ENCODE measurements around the gene NTSR2. TPM values are rescaled to one million over a fixed set of nuclear protein-coding genes. Genes with fewer than 3 reads are reported as not detected.

Gene NTSR2
- total RNA-seq, 1 donor from 2014 or later, result not detected

DNA sequence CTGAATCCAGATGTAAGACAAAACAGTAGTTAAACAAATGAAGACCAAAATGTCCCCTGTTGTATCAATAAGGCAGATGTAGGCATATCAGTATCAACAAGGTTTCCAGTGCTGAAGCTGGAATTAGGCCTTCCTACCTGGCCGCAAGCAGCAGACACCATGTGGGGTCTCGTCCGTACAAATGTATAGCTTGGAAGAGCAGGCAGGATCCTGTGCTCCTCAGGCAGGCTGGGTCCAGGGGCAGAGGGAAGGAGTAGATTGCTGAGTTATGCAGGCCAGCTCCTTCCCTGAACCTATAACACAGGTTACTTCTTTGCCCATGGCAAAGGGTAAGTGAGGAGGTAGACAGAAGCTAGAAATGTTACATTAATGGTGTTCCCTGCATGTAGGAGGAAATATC lies 23.5 kb downstream of the NTSR2 start:
- H3K27ac Mint-ChIP-seq, result no peak overlapping the region
- peaks cover 18% of the 10 kb centered on the region for H3K27me3 Mint-ChIP-seq
- no peaks in the 10 kb centered on the region for H3K4me1 Mint-ChIP-seq
- DNase-seq (no peak), ATAC-seq (ENCODE audit: low read depth) (no peak)
- TF ChIP-seq, protein P1, sequence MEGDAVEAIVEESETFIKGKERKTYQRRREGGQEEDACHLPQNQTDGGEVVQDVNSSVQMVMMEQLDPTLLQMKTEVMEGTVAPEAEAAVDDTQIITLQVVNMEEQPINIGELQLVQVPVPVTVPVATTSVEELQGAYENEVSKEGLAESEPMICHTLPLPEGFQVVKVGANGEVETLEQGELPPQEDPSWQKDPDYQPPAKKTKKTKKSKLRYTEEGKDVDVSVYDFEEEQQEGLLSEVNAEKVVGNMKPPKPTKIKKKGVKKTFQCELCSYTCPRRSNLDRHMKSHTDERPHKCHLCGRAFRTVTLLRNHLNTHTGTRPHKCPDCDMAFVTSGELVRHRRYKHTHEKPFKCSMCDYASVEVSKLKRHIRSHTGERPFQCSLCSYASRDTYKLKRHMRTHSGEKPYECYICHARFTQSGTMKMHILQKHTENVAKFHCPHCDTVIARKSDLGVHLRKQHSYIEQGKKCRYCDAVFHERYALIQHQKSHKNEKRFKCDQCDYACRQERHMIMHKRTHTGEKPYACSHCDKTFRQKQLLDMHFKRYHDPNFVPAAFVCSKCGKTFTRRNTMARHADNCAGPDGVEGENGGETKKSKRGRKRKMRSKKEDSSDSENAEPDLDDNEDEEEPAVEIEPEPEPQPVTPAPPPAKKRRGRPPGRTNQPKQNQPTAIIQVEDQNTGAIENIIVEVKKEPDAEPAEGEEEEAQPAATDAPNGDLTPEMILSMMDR (IDR thresholded peaks at IDR 0.05), result no peak
- no peaks in the 10 kb centered on the region for H3K36me3 Mint-ChIP-seq (ENCODE audit: low read depth)
- intact Hi-C loops (cut with micrococcal nuclease), result no loop called here
- no peak overlapping the region for H3K4me3 Mint-ChIP-seq
- ChIA-PET CTCF (interaction anchor here (1.0 kb wide), 1 partner anchor 133 kb away, joined by 3 read pairs; no protein-coding TSS in a partner anchor), POLR2A (no interaction called here)
- no peaks in the 10 kb centered on the region for H3K9me3 Mint-ChIP-seq

DNA sequence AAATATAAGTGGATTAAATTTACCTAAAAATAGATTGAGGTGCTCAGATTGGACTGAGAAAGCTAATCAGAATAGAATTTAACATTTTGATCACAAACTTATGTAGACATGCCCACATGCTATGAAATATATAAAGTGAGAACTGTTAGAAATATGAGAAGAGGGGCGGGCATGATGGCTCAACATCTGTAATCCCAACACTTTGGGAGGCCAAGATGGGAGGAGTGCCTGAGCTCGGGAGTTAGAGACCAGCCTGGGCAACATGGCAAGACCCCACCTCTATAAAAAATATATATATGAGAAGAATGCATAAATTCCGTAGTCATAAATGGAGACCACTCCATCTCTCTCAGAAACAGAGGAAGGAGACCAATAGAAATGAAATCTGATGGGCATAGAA lies 25.7 kb downstream of the NTSR2 start:
- Mint-ChIP-seq H3K27me3 (peaks cover 12% of the 10 kb centered on the region), H3K27ac (no peak overlapping the region), H3K4me1 (no peaks in the 10 kb centered on the region), H3K36me3 (ENCODE audit: low read depth) (no peaks in the 10 kb centered on the region), H3K9me3 (no peaks in the 10 kb centered on the region), H3K4me3 (no peak overlapping the region)
- ChIA-PET CTCF (no interaction called here), POLR2A (no interaction called here)
- TF ChIP-seq, protein P1 (IDR thresholded peaks at IDR 0.05), result no peak
- no peak for ATAC-seq (ENCODE audit: low read depth)
- intact Hi-C loops (cut with micrococcal nuclease), result no loop called here
- no peak for DNase-seq

DNA sequence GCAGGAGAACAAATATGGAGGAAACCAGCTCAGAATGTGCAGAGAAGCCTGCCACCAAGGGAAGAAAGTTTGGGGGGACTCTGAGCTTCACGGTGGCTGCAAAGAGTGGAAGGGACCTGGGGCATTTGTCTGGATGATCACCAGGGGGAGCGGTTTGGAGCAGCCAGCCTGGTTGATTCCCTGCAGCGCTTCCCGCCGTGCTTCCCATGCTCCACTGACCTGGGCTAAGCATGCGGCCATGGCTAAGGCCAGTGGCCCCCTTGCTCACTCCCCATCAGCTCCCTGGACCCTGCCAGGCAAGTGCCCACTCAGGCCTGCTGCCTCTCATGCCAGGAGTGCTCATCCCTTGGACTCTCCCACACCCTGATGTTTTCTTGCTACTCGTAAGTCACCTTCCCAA lies 27.0 kb downstream of the NTSR2 start:
- H3K27me3 Mint-ChIP-seq, result peaks cover 9% of the 10 kb centered on the region
- intact Hi-C loops (cut with micrococcal nuclease), result no loop called here
- H3K4me3 Mint-ChIP-seq, result no peak overlapping the region
- CTCF ChIA-PET, result no interaction called here
- TF ChIP-seq, protein P1 (IDR thresholded peaks at IDR 0.05), result no peak
- H3K27ac Mint-ChIP-seq, result no peak overlapping the region
- ATAC-seq (ENCODE audit: low read depth), result no peak
- POLR2A ChIA-PET, result no interaction called here
- no peaks in the 10 kb centered on the region for H3K4me1 Mint-ChIP-seq
- no peaks in the 10 kb centered on the region for H3K36me3 Mint-ChIP-seq (ENCODE audit: low read depth)
- DNase-seq, result no peak
- H3K9me3 Mint-ChIP-seq, result no peaks in the 10 kb centered on the region

DNA sequence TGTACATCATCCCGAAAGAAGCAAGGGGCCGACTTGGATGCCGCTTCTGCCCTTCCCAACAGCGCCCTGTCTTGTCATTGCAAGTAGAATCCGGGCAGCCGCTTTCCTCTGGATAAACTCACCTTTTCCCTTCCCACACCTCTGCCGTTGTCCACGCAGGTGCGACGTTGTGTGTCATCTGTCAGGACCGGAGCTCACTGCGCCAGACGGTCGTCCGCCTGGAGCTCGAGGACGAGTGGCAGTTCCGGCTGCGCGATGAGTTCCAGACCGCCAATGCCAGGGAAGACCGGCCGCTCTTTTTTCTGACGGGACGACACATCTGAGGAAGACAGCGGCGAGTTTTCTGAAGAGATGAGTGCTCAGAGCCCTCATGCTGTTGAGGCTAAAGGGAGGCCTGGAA lies 29.9 kb downstream of the NTSR2 start:
- TF ChIP-seq, protein P1 (IDR thresholded peaks at IDR 0.05), result no peak
- H3K4me3 Mint-ChIP-seq, result no peak overlapping the region
- no peak for DNase-seq
- H3K4me1 Mint-ChIP-seq, result no peaks in the 10 kb centered on the region
- intact Hi-C loops (cut with micrococcal nuclease), result no loop called here
- CTCF ChIA-PET, result no interaction called here
- peaks cover 10% of the 10 kb centered on the region for H3K27me3 Mint-ChIP-seq
- H3K9me3 Mint-ChIP-seq, result no peaks in the 10 kb centered on the region
- no peaks in the 10 kb centered on the region for H3K36me3 Mint-ChIP-seq (ENCODE audit: low read depth)
- POLR2A ChIA-PET, result no interaction called here
- no peak for ATAC-seq (ENCODE audit: low read depth)
- no peak overlapping the region for H3K27ac Mint-ChIP-seq

DNA sequence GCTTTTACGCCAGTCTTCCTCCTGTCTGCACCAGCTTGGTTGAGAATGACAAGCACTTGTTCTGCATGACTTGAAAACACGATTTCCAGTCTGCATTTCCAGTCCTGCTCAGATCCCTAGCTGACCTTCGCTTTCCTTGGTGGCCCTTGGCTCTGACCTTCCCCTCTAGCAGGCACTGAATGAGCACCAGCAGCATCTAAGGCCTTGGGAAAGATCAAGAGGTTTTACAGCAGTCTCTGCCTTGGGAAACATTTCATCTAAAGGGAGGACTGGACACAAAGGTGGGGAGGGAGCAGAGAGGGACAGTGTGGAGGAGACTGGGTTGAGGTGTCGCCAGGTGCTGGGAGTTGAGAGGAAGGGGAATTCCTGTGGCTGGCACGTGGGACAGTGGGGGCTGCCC lies 30.5 kb downstream of the NTSR2 start:
- Mint-ChIP-seq H3K9me3 (no peaks in the 10 kb centered on the region), H3K27ac (no peak overlapping the region), H3K4me3 (no peak overlapping the region), H3K27me3 (peaks cover 10% of the 10 kb centered on the region), H3K4me1 (no peaks in the 10 kb centered on the region), H3K36me3 (ENCODE audit: low read depth) (no peaks in the 10 kb centered on the region)
- DNase-seq (no peak), ATAC-seq (ENCODE audit: low read depth) (no peak)
- TF ChIP-seq, protein P1 (IDR thresholded peaks at IDR 0.05), result no peak
- ChIA-PET POLR2A (no interaction called here), CTCF (no interaction called here)
- intact Hi-C loops (cut with micrococcal nuclease), result no loop called here

Measured in activated B cell treated with CpG ODN at 0.5 μM for 24 hours (primary cell).